Vagina (tissue), 2 donors: ENCODE results near the gene TBC1D22A. TPM values are rescaled to one million over a fixed set of nuclear protein-coding genes. Genes with fewer than 3 reads are reported as not detected.

Experiments
- DNase-seq, 2 donors: peaks; one replicate each; pipeline ENCODE4 v3.0.0-alpha.2; 2017; ENCODE audit errors: extremely low spot score in 2 of 2
- H3K27ac ChIP-seq: fragments of 200-600 bp; sonication (generic); one replicate; pipeline ENCODE4 v1.5.1; 2019
- H3K27me3 ChIP-seq: fragments of 200-600 bp; sonication (generic); one replicate; pipeline ENCODE4 v1.5.1; 2019
- H3K36me3 ChIP-seq, 2 donors: fragments of 200-600 bp; sonication (generic); one replicate each; pipeline ENCODE4 v1.5.1; 2017 to 2019
- H3K4me1 ChIP-seq: fragments of 200-600 bp; sonication (generic); one replicate; pipeline ENCODE4 v1.5.1; 2019
- H3K4me3 ChIP-seq, 2 donors: fragments of 200-600 bp; sonication (generic); 1 replicate in 1 of 2; 2 replicates in 1 of 2; pipeline ENCODE4 v1.5.1; 2016 to 2019
- H3K9me3 ChIP-seq: fragments of 200-600 bp; sonication (generic); one replicate; pipeline ENCODE4 v1.5.1; 2019
- POLR2A ChIP-seq, 2 donors: fragments of 450-650 bp; IDR thresholded peaks; one replicate each; pipeline ENCODE4 v1.6.1; 2017; ENCODE audit warnings: antibody characterized with exemption in 2 of 2, mild to moderate bottlenecking in 2 of 2, moderate library complexity in 2 of 2
- POLR2AphosphoS5 ChIP-seq, 2 donors: sonication (generic); formaldehyde crosslinking; IDR thresholded peaks; one replicate each; pipeline ENCODE4 v1.9.0; 2017; ENCODE audit warnings: antibody characterized with exemption in 2 of 2, mild to moderate bottlenecking in 2 of 2, low read depth in 1 of 2; ENCODE audit not compliant: insufficient read depth in 1 of 2
- intact Hi-C: fragments of 100-400 bp; cut with DNase I; formaldehyde crosslinking; loops from one replicate; pipeline ENCODE4 v1.15.1; 2023
- total RNA-seq: library from RNA; depleted of rRNA; stranded (reverse); fragments of >200 nt; gene quantifications from one replicate; pipeline ENCODE4 v1.2.3, GENCODE V29; 2016
- TF ChIP-seq, protein P1 (sequence below), 3 experiments: fragments of 450-650 bp in 2 of 3; fragments of 200-600 bp in 1 of 3; sonication (generic) in 1 of 3; IDR thresholded peaks; one replicate each; pipeline ENCODE4 v1.5.1; 2017 to 2019; ENCODE audit warnings: antibody characterized with exemption in 3 of 3, mild to moderate bottlenecking in 2 of 3, moderate library complexity in 2 of 3

TBC1D22A gene
- total RNA-seq, 1 donor from 2014 or later, result 38.3 TPM

GRCh38 chr22:47220752-47221151, 458.3 kb downstream of the TBC1D22A start:
- no peak for TF ChIP-seq POLR2AphosphoS5 (IDR thresholded peaks at IDR 0.05; ENCODE audit: insufficient read depth in 1 of 2, low read depth in 1 of 2)
- H3K36me3 ChIP-seq, result no peaks in the 10 kb centered on the region
- H3K9me3 ChIP-seq, result no peaks in the 10 kb centered on the region
- intact Hi-C loops, result no loop called here
- peak in 1 of 2 donors; percentile 34 for DNase-seq
- no peaks in the 10 kb centered on the region for H3K27me3 ChIP-seq
- H3K27ac ChIP-seq, result no peak overlapping the region
- no peak overlapping the region for H3K4me3 ChIP-seq
- H3K4me1 ChIP-seq, result no peaks in the 10 kb centered on the region

GRCh38 chr22:47221840-47222615, 459.6 kb downstream of the TBC1D22A start:
- H3K27me3 ChIP-seq, result no peaks in the 10 kb centered on the region
- intact Hi-C loops, result no loop called here
- H3K4me3 ChIP-seq, result no peak overlapping the region
- H3K27ac ChIP-seq, result no peak overlapping the region
- DNase-seq, result peak; percentile 37 to 52
- H3K4me1 ChIP-seq, result no peaks in the 10 kb centered on the region
- no peaks in the 10 kb centered on the region for H3K9me3 ChIP-seq
- no peaks in the 10 kb centered on the region for H3K36me3 ChIP-seq
- TF ChIP-seq POLR2AphosphoS5 (IDR thresholded peaks at IDR 0.05; ENCODE audit: insufficient read depth in 1 of 2, low read depth in 1 of 2) (no peak), POLR2A (IDR thresholded peaks at IDR 0.05) (no peak)
- TF ChIP-seq, protein P1, sequence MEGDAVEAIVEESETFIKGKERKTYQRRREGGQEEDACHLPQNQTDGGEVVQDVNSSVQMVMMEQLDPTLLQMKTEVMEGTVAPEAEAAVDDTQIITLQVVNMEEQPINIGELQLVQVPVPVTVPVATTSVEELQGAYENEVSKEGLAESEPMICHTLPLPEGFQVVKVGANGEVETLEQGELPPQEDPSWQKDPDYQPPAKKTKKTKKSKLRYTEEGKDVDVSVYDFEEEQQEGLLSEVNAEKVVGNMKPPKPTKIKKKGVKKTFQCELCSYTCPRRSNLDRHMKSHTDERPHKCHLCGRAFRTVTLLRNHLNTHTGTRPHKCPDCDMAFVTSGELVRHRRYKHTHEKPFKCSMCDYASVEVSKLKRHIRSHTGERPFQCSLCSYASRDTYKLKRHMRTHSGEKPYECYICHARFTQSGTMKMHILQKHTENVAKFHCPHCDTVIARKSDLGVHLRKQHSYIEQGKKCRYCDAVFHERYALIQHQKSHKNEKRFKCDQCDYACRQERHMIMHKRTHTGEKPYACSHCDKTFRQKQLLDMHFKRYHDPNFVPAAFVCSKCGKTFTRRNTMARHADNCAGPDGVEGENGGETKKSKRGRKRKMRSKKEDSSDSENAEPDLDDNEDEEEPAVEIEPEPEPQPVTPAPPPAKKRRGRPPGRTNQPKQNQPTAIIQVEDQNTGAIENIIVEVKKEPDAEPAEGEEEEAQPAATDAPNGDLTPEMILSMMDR (IDR thresholded peaks at IDR 0.05), result no peak

Other genes starting within 250 kb of the TBC1D22A start
- 32.9 TPM for gene CELSR1, start 225.0 kb upstream of the TBC1D22A start, total RNA-seq
- gene GRAMD4, start 142.3 kb upstream of the TBC1D22A start, total RNA-seq, result 28.7 TPM
- gene CERK, start 24.4 kb upstream of the TBC1D22A start, total RNA-seq, result 37.3 TPM